ENCODE measurements around the gene BCKDHB.

Gene BCKDHB

DNA sequence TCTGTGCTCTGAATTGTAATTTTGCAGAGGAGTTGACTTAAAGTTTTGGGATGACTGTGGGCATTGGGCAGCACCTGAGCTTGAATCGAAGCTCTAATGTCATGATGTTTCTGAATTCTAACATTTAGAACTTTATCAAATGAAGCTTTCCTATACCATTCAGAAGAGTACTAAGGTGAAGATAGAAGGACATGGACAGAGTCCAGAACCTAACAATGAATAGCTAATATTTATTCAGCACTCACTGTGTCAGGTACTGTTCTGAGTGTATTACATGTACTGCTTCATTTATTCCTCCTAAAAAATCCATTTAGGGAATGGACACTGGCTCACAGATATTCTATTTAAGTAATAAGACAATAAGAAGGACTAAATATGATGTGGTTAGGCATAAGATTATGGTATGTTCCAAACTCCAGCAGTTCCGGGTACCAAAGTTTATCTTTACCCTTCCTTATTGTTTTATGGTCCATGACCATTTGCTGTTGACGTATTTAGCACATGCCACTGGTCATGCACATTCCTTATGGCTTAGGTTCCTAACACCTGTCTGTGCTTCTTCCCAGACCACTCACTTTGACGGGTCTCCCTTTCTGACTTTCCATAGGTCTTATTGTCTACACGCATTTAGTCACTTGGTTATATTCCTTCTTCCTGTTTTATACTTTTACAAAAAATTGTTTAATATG, 20.3 kb downstream of the BCKDHB start:
- TF ChIP-seq YY1 (IDR thresholded peaks at IDR 0.05; ENCODE audit: low read depth) (no peak), RAD21 (IDR thresholded peaks at IDR 0.05; ENCODE audit: low read depth) (no peak), CREB1 (IDR thresholded peaks at IDR 0.05; ENCODE audit: low read depth) (no peak), EP300 (IDR thresholded peaks at IDR 0.05; ENCODE audit: borderline replicate concordance) (no peak), CEBPB (IDR thresholded peaks at IDR 0.05) (no peak), TEAD4 (IDR thresholded peaks at IDR 0.05) (no peak), ZBTB7A (IDR thresholded peaks at IDR 0.05; ENCODE audit: low read depth) (no peak), NFIC (IDR thresholded peaks at IDR 0.05) (no peak), TAF1 (IDR thresholded peaks at IDR 0.05; ENCODE audit: low read depth) (no peak), EGR1 (IDR thresholded peaks at IDR 0.05) (no peak), TCF12 (IDR thresholded peaks at IDR 0.05; ENCODE audit: low read depth) (no peak), FOXM1 (IDR thresholded peaks at IDR 0.05; ENCODE audit: borderline replicate concordance, low read depth) (no peak)
- TF ChIP-seq, protein P1, sequence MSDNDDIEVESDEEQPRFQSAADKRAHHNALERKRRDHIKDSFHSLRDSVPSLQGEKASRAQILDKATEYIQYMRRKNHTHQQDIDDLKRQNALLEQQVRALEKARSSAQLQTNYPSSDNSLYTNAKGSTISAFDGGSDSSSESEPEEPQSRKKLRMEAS (IDR thresholded peaks at IDR 0.05) = no peak
- TF ChIP-seq, protein P2, sequence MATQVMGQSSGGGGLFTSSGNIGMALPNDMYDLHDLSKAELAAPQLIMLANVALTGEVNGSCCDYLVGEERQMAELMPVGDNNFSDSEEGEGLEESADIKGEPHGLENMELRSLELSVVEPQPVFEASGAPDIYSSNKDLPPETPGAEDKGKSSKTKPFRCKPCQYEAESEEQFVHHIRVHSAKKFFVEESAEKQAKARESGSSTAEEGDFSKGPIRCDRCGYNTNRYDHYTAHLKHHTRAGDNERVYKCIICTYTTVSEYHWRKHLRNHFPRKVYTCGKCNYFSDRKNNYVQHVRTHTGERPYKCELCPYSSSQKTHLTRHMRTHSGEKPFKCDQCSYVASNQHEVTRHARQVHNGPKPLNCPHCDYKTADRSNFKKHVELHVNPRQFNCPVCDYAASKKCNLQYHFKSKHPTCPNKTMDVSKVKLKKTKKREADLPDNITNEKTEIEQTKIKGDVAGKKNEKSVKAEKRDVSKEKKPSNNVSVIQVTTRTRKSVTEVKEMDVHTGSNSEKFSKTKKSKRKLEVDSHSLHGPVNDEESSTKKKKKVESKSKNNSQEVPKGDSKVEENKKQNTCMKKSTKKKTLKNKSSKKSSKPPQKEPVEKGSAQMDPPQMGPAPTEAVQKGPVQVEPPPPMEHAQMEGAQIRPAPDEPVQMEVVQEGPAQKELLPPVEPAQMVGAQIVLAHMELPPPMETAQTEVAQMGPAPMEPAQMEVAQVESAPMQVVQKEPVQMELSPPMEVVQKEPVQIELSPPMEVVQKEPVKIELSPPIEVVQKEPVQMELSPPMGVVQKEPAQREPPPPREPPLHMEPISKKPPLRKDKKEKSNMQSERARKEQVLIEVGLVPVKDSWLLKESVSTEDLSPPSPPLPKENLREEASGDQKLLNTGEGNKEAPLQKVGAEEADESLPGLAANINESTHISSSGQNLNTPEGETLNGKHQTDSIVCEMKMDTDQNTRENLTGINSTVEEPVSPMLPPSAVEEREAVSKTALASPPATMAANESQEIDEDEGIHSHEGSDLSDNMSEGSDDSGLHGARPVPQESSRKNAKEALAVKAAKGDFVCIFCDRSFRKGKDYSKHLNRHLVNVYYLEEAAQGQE (IDR thresholded peaks at IDR 0.05; ENCODE audit: low read depth) = no peak
- TF ChIP-seq, protein P3, sequence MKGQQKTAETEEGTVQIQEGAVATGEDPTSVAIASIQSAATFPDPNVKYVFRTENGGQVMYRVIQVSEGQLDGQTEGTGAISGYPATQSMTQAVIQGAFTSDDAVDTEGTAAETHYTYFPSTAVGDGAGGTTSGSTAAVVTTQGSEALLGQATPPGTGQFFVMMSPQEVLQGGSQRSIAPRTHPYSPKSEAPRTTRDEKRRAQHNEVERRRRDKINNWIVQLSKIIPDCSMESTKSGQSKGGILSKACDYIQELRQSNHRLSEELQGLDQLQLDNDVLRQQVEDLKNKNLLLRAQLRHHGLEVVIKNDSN (IDR thresholded peaks at IDR 0.05) = no peak

DNA sequence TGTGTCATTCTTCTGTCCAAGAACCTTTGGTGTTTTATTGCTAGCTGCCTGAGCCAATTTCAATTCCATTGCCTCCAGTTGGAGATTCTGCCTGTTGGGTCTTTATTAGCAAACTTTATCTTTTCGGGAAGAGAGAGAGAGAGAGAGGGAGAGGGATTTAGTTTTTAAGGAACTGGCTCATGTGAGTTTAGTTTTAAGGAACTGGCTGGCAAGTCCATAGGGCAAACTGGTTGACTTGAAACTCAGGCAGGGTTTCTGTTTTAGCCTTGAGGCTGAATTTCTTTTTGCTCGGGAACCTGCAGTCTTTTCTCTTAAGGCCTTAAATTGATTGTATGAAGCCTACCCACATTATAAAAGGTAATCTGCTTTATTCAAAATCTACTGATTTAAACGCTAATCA, 23.0 kb downstream of the BCKDHB start:
- TF ChIP-seq EGR1 (IDR thresholded peaks at IDR 0.05) = no peak
- TF ChIP-seq CREB1 (IDR thresholded peaks at IDR 0.05; ENCODE audit: low read depth) = no peak
- no peak for TF ChIP-seq RAD21 (IDR thresholded peaks at IDR 0.05; ENCODE audit: low read depth)
- TF ChIP-seq CEBPB (IDR thresholded peaks at IDR 0.05) = no peak
- TF ChIP-seq, protein P3 (IDR thresholded peaks at IDR 0.05) = no peak
- TF ChIP-seq YY1 (IDR thresholded peaks at IDR 0.05; ENCODE audit: low read depth) = no peak
- TF ChIP-seq TEAD4 (IDR thresholded peaks at IDR 0.05) = no peak
- TF ChIP-seq EP300 (IDR thresholded peaks at IDR 0.05; ENCODE audit: borderline replicate concordance) = no peak
- TF ChIP-seq NFIC (IDR thresholded peaks at IDR 0.05) = no peak
- TF ChIP-seq, protein P1 (IDR thresholded peaks at IDR 0.05) = no peak
- TF ChIP-seq, protein P2 (IDR thresholded peaks at IDR 0.05; ENCODE audit: low read depth) = no peak
- TF ChIP-seq ZBTB7A (IDR thresholded peaks at IDR 0.05; ENCODE audit: low read depth) = no peak
- TF ChIP-seq TAF1 (IDR thresholded peaks at IDR 0.05; ENCODE audit: low read depth) = no peak
- no peak for TF ChIP-seq TCF12 (IDR thresholded peaks at IDR 0.05; ENCODE audit: low read depth)
- TF ChIP-seq FOXM1 (IDR thresholded peaks at IDR 0.05; ENCODE audit: borderline replicate concordance, low read depth) = no peak

DNA sequence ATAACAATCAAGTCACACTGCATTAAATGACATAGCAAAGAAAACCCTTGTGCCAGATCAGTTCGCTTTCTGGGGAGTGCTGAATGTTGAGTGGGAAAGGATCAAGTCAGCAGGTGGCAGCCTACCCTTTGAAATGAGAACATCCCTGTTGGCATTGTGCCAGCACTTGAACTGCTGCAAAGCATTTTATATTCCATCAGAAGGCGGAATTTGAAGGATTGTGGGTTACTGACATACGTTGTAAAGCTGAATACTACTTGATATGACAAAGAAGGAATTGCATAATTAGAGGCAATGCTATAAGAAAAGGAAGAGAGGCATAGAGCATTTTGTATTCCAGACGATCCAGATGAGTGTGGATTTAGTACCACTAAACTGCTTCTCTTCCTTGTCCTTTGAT, 26.5 kb downstream of the BCKDHB start:
- peak; percentile 66 for TF ChIP-seq RAD21 (IDR thresholded peaks at IDR 0.05; ENCODE audit: low read depth)
- peak; percentile 96 for TF ChIP-seq NFIC (IDR thresholded peaks at IDR 0.05)
- TF ChIP-seq EP300 (IDR thresholded peaks at IDR 0.05; ENCODE audit: borderline replicate concordance) = no peak
- no peak for TF ChIP-seq TEAD4 (IDR thresholded peaks at IDR 0.05)
- TF ChIP-seq, protein P1 (IDR thresholded peaks at IDR 0.05) = no peak

DNA sequence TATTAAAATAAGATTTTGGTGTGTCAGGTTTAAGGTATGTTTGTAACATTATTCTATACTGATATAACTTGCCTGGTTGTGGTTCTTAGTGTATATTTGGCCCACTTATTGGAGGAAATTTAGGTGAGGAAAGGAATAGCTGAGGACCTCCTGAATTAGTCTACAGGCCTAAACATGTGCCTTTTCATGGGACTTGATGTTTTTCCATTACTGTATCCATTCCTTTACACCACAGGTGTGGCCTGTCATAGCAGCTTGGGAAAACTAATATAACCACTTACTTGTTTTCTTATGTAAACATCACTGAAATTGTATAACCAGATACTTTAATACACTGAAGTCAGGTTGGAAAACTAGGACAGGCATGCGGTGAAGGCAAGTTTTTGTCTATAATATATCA, 27.6 kb downstream of the BCKDHB start:
- TF ChIP-seq CREB1 (IDR thresholded peaks at IDR 0.05; ENCODE audit: low read depth) = no peak
- TF ChIP-seq, protein P2 (IDR thresholded peaks at IDR 0.05; ENCODE audit: low read depth) = no peak
- TF ChIP-seq FOXM1 (IDR thresholded peaks at IDR 0.05; ENCODE audit: borderline replicate concordance, low read depth) = no peak
- TF ChIP-seq, protein P3 (IDR thresholded peaks at IDR 0.05) = no peak
- TF ChIP-seq, protein P1 (IDR thresholded peaks at IDR 0.05) = no peak
- TF ChIP-seq EP300 (IDR thresholded peaks at IDR 0.05; ENCODE audit: borderline replicate concordance) = no peak
- no peak for TF ChIP-seq TEAD4 (IDR thresholded peaks at IDR 0.05)
- no peak for TF ChIP-seq NFIC (IDR thresholded peaks at IDR 0.05)
- no peak for TF ChIP-seq CEBPB (IDR thresholded peaks at IDR 0.05)
- no peak for TF ChIP-seq YY1 (IDR thresholded peaks at IDR 0.05; ENCODE audit: low read depth)
- no peak for TF ChIP-seq TCF12 (IDR thresholded peaks at IDR 0.05; ENCODE audit: low read depth)
- TF ChIP-seq ZBTB7A (IDR thresholded peaks at IDR 0.05; ENCODE audit: low read depth) = no peak
- no peak for TF ChIP-seq TAF1 (IDR thresholded peaks at IDR 0.05; ENCODE audit: low read depth)
- no peak for TF ChIP-seq EGR1 (IDR thresholded peaks at IDR 0.05)
- no peak for TF ChIP-seq RAD21 (IDR thresholded peaks at IDR 0.05; ENCODE audit: low read depth)

Measured in Ishikawa (cell line).